ENCODE data around the gene CDKAL1.

- TF ChIP-seq CTCF (IDR thresholded peaks at IDR 0.05) (no peak), EZH2 (IDR thresholded peaks at IDR 0.05) (no peak), EZH2phosphoT487 (IDR thresholded peaks at IDR 0.05) (no peak)
These were observed 632.5 kb downstream of the CDKAL1 start for GRCh38 chr6:21166754-21167153.

All from neural progenitor cell (in vitro differentiated cells).